Heart left ventricle (tissue), 13 donors: ENCODE results near the gene PLCB1.

Experiments
- POLR2A ChIP-seq, 2 donors: fragments of 450-650 bp; IDR thresholded peaks; one replicate each; pipeline ENCODE4 v1.6.1; 2017; ENCODE audit warnings: antibody characterized with exemption in 2 of 2, mild to moderate bottlenecking in 2 of 2, moderate library complexity in 2 of 2
- TF ChIP-seq, protein P1 (sequence below), 12 donors: fragments of 200-600 bp; sonication (generic) in 4 of 12; IDR thresholded peaks; one replicate each; pipeline versions ENCODE4 v1.5.0 to v1.8.0; 2018 to 2022; ENCODE audit warnings: antibody characterized with exemption in 12 of 12, mild to moderate bottlenecking in 5 of 12
- donor health status: ischemic (EF 13 %, LVEDD 7.1; RV severe dilation, severe dysfunction).
- donor health status: DM: no; HTN: yes; CAD: no.
- donor health status: DM: no; HTN: no; CAD: no.
- donor health status: ischemic (EF 25% LVEDD 6.9; RV normal size, moderate dysfunction).
- donor health status: ischemic (EF 25% LVEDD 5.7; RV mildly dilated, moderate dysfunction).
- donor health status: ischemic (EF 35%, LVEDD 5.7; RV mildly dilated, moderate dysfunction).
- donor health status: nonischemic (EF 11% LVEDD 7.7; RV severe dilation, severe dysfunction).
- donor health status: DM: yes; HTN: yes; CAD: no.
- donor health status: PGD.
- donor health status: ischemic (EF 29% LVEDD 5.4; RV normal size, mild dysfunction).
- donor health status: nonischemic (EF 23%, LVEDD 6.1; RV moderate dilation, normal function).

DNA sequence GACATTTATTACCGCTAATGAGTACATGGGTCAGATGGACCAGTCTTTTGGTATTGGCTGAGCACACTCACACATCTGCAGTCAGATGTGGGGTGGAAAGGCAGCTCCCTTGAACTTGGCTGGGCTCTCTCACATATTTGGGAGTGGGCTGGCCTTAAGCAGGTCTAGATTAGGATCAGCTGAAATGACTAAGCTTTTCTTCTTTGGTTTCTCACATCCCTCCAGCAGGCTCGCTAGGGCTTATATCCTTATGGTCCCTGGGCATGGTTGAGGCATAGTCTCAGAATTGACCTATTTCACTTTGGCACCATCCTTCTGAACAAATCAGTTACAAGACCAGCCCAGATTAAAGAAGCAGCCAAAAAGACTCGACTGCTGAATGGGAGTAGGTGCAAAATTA, 14.4 kb upstream of the PLCB1 start:
- TF ChIP-seq, protein P1, sequence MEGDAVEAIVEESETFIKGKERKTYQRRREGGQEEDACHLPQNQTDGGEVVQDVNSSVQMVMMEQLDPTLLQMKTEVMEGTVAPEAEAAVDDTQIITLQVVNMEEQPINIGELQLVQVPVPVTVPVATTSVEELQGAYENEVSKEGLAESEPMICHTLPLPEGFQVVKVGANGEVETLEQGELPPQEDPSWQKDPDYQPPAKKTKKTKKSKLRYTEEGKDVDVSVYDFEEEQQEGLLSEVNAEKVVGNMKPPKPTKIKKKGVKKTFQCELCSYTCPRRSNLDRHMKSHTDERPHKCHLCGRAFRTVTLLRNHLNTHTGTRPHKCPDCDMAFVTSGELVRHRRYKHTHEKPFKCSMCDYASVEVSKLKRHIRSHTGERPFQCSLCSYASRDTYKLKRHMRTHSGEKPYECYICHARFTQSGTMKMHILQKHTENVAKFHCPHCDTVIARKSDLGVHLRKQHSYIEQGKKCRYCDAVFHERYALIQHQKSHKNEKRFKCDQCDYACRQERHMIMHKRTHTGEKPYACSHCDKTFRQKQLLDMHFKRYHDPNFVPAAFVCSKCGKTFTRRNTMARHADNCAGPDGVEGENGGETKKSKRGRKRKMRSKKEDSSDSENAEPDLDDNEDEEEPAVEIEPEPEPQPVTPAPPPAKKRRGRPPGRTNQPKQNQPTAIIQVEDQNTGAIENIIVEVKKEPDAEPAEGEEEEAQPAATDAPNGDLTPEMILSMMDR (IDR thresholded peaks at IDR 0.05) = no peak
- no peak for TF ChIP-seq POLR2A (IDR thresholded peaks at IDR 0.05)
